Measurements from ENCODE around the gene RAB3D.

RAB3D gene, protein sequence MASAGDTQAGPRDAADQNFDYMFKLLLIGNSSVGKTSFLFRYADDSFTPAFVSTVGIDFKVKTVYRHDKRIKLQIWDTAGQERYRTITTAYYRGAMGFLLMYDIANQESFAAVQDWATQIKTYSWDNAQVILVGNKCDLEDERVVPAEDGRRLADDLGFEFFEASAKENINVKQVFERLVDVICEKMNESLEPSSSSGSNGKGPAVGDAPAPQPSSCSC

DNA sequence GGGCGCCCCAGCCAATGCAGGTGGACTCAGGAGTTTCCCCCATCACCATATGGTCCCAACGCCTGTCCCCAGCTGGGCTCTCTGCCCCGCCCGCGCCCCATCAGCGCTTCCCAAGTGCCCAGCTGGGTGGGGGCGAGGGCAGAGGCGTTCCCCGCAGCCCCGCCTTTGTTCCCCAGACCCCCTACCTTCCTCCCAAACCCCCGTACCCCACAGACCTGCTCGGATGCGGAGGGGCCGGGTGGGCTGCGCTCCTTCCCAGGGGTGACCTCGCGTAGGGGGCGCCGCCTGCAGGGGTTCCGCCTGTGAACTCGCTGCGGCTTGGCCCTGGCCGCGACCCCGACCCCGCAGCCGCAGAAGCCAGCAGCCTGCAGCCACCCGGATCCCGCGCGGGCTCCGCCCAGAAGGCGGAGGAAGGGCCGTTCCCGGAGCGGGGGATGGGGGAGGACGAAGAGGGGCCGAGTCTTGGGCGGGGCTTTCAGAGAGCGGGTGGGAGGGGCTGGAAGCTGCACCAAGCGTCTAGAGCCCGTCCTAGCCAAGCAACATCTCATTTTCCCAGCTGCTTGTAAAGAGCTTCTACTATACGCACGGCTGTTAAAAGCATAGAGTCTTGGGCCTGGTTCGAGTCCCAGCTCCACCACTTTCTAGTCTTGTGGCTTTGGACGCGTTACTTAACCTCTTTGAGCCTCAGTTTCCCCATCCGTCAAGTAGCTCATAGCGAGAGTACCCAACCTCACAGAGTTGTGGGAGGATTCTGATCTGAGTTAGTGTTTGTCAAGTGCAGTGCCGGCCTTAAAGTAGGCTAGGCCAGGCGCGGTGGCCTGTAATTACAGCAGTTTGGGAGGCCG, at the start of gene RAB3D:
TSS of gene RAB3D (minus strand) at position 404 of the 845 bp plus-strand sequence. CDS start 2,258 bp downstream, outside the sequence.
- ATAC-seq = peak; percentile 92
- TF ChIP-seq PPARA (CRISPR knock-in tag; IDR thresholded peaks at IDR 0.05; ENCODE audit: borderline replicate concordance) = no peak
- no peak for TF ChIP-seq ZFP30 (CRISPR knock-in tag; IDR thresholded peaks at IDR 0.05)

GRCh38 chr19:11387162-11388034, 47.9 kb upstream of the RAB3D start:
- no peak for ATAC-seq

GRCh38 chr19:11384778-11385129, 45.3 kb upstream of the RAB3D start:
- no peak for ATAC-seq
- no peak for TF ChIP-seq ISL1 (CRISPR knock-in tag; IDR thresholded peaks at IDR 0.05)
- no peak for TF ChIP-seq TCF4 (CRISPR knock-in tag; IDR thresholded peaks at IDR 0.05; ENCODE audit: borderline replicate concordance)
- no peak for TF ChIP-seq ZFP30 (CRISPR knock-in tag; IDR thresholded peaks at IDR 0.05)
- no peak for TF ChIP-seq POU6F1 (CRISPR knock-in tag; IDR thresholded peaks at IDR 0.05; ENCODE audit: borderline replicate concordance, low read depth)
- TF ChIP-seq SNAI2 (CRISPR knock-in tag; IDR thresholded peaks at IDR 0.05) = no peak

More at GRCh38 chr19:11387162-11388034, 47.9 kb upstream of the RAB3D start:
- TF ChIP-seq GLIS3 (CRISPR knock-in tag; IDR thresholded peaks at IDR 0.05) (no peak), SNAI2 (CRISPR knock-in tag; IDR thresholded peaks at IDR 0.05) (no peak), ZFP30 (CRISPR knock-in tag; IDR thresholded peaks at IDR 0.05) (no peak), POU6F1 (CRISPR knock-in tag; IDR thresholded peaks at IDR 0.05; ENCODE audit: borderline replicate concordance, low read depth) (no peak), CSDC2 (CRISPR knock-in tag; IDR thresholded peaks at IDR 0.05) (no peak)

DNA sequence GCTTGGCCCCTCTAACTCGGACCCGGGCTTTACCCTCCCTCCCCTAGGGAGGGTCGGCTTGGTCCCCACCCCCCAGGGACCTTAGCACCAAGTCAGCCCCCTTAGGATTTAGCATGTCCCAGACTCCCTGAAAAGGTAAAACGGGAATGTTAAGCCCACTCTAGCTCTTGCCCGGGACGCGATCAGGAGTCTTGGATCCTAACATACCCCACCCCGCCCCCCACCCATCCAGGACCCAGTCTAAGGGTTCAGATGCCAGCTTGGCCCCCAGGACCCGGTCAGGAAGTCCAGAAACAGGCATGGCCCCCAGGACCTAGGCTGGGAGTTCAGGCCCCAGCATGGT, 44.2 kb upstream of the RAB3D start:
- no peak for ATAC-seq
- TF ChIP-seq ZFP3 (CRISPR knock-in tag; IDR thresholded peaks at IDR 0.05) (no peak), BACH2 (CRISPR knock-in tag; IDR thresholded peaks at IDR 0.05; ENCODE audit: borderline replicate concordance) (no peak), ESRRG (CRISPR knock-in tag; IDR thresholded peaks at IDR 0.05) (no peak), TOX (CRISPR knock-in tag; IDR thresholded peaks at IDR 0.05; ENCODE audit: borderline replicate concordance) (no peak), PATZ1 (CRISPR knock-in tag; IDR thresholded peaks at IDR 0.05; ENCODE audit: borderline replicate concordance) (no peak), ZC3H10 (CRISPR knock-in tag; IDR thresholded peaks at IDR 0.05) (no peak), ISL1 (CRISPR knock-in tag; IDR thresholded peaks at IDR 0.05) (no peak), OSR1 (CRISPR knock-in tag; IDR thresholded peaks at IDR 0.05) (no peak), CSDC2 (CRISPR knock-in tag; IDR thresholded peaks at IDR 0.05) (no peak), ZNF565 (CRISPR knock-in tag; conservative IDR thresholded peaks at IDR 0.05; ENCODE audit: low read depth) (no peak), ZNF70 (CRISPR knock-in tag; IDR thresholded peaks at IDR 0.05) (no peak), SNAI2 (CRISPR knock-in tag; IDR thresholded peaks at IDR 0.05) (no peak), ZNF8 (CRISPR knock-in tag; IDR thresholded peaks at IDR 0.05) (no peak), RARB (CRISPR knock-in tag; IDR thresholded peaks at IDR 0.05) (no peak)
- TF ChIP-seq, protein P1, sequence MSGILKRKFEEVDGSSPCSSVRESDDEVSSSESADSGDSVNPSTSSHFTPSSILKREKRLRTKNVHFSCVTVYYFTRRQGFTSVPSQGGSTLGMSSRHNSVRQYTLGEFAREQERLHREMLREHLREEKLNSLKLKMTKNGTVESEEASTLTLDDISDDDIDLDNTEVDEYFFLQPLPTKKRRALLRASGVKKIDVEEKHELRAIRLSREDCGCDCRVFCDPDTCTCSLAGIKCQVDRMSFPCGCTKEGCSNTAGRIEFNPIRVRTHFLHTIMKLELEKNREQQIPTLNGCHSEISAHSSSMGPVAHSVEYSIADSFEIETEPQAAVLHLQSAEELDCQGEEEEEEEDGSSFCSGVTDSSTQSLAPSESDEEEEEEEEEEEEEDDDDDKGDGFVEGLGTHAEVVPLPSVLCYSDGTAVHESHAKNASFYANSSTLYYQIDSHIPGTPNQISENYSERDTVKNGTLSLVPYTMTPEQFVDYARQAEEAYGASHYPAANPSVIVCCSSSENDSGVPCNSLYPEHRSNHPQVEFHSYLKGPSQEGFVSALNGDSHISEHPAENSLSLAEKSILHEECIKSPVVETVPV (CRISPR knock-in tag; IDR thresholded peaks at IDR 0.05) = no peak
